ENCODE results near the gene CAPN5.

CAPN5 gene

DNA sequence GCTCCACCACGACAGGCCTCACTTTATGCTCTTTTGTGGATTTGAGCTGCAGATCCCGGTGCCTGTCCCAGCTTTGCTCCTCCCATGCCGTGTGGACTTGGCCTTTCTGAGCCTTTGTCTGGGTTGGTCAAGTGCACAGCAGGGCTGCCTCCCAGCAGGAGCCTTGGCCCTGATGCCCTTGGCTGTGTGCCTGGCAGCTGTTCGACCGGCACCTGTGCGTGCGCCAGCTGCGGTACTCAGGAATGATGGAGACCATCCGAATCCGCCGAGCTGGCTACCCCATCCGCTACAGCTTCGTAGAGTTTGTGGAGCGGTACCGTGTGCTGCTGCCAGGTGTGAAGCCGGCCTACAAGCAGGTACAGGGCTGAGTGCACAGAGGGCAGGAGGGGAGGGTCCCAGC, 107.8 kb downstream of the CAPN5 start:
- H3K27me3 ChIP-seq (ENCODE audit: insufficient read depth, poor library complexity, severe bottlenecking), result no peaks in the 10 kb centered on the region
- TF ChIP-seq GABPA (IDR thresholded peaks at IDR 0.05; ENCODE audit: low read depth) (no peak), POLR2AphosphoS5 (IDR thresholded peaks at IDR 0.05; ENCODE audit: low read depth) (no peak), SPI1 (IDR thresholded peaks at IDR 0.05; ENCODE audit: borderline replicate concordance, low read depth) (no peak), REST (IDR thresholded peaks at IDR 0.05; ENCODE audit: insufficient replicate concordance, low read depth) (no peak)
- TF ChIP-seq, protein P1, sequence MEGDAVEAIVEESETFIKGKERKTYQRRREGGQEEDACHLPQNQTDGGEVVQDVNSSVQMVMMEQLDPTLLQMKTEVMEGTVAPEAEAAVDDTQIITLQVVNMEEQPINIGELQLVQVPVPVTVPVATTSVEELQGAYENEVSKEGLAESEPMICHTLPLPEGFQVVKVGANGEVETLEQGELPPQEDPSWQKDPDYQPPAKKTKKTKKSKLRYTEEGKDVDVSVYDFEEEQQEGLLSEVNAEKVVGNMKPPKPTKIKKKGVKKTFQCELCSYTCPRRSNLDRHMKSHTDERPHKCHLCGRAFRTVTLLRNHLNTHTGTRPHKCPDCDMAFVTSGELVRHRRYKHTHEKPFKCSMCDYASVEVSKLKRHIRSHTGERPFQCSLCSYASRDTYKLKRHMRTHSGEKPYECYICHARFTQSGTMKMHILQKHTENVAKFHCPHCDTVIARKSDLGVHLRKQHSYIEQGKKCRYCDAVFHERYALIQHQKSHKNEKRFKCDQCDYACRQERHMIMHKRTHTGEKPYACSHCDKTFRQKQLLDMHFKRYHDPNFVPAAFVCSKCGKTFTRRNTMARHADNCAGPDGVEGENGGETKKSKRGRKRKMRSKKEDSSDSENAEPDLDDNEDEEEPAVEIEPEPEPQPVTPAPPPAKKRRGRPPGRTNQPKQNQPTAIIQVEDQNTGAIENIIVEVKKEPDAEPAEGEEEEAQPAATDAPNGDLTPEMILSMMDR (IDR thresholded peaks at IDR 0.05; ENCODE audit: insufficient read depth, low read length), result no peak
- H3K4me3 ChIP-seq (replicated peaks; ENCODE audit: insufficient read depth, low read length), result no peak overlapping the region
- no peak for DNase-seq (ENCODE audit: low read depth in 1 of 2, low spot score in 1 of 2)
- no peak overlapping the region for H3K27ac ChIP-seq (replicated peaks)

GRCh38 chr11:77175021-77175842, 108.5 kb downstream of the CAPN5 start:
- DNase-seq (ENCODE audit: low read depth in 1 of 2, low spot score in 1 of 2), result peak in 1 of 2 experiments; percentile 71
- Histone ChIP-seq H3K4me3 (replicated peaks; ENCODE audit: insufficient read depth, low read length) (peak overlapping the region; percentile 4; the same call in 1 of the 2 replicates), H3K27ac (replicated peaks) (peak overlapping the region; percentile 70), H3K27me3 (ENCODE audit: insufficient read depth, poor library complexity, severe bottlenecking) (no peaks in the 10 kb centered on the region)
- no peak for TF ChIP-seq GABPA (IDR thresholded peaks at IDR 0.05; ENCODE audit: low read depth)
- peak; percentile 47; the same call in 1 of the 2 replicates for TF ChIP-seq POLR2AphosphoS5 (IDR thresholded peaks at IDR 0.05; ENCODE audit: low read depth)

Data from HL-60 (cell line).